Adrenal gland (tissue), 12 donors: Measurements from ENCODE around the gene KCNJ15. TPM values are rescaled to one million over a fixed set of nuclear protein-coding genes. Genes with fewer than 3 reads are reported as not detected.

Source experiments
- DNase-seq, 7 donors: peaks; one replicate each; pipeline ENCODE4 v3.0.0-alpha.2; 2019 to 2020
- H3K27ac ChIP-seq, 5 donors: fragments of 200-600 bp; sonication (generic) in 4 of 5; 1 replicate in 3 of 5; 2 replicates in 2 of 5; pipeline versions ENCODE4 v1.5.1 to v1.8.0; 2016 to 2020; ENCODE audit warnings: mild to moderate bottlenecking in 1 of 5
- H3K27me3 ChIP-seq: fragments of 200-600 bp; 2 replicates; pipeline ENCODE4 v1.8.0; 2021
- H3K36me3 ChIP-seq, 2 donors: fragments of 200-600 bp; replicated peaks in 1 of 2; 1 replicate in 1 of 2; 2 replicates in 1 of 2; pipeline versions ENCODE4 v1.5.1 to v1.8.0; 2018 to 2022
- H3K4me1 ChIP-seq, 2 donors: fragments of 200-600 bp; replicated peaks in 1 of 2; 1 replicate in 1 of 2; 2 replicates in 1 of 2; pipeline versions ENCODE4 v1.5.1 to v1.8.0; 2018 to 2021
- H3K4me3 ChIP-seq, 4 donors: fragments of 200-600 bp; sonication (generic) in 3 of 4; one replicate each; pipeline ENCODE4 v1.5.1; 2016 to 2018
- H3K9me3 ChIP-seq, 3 donors: fragments of 200-600 bp; sonication (generic) in 1 of 3; replicated peaks in 1 of 3; 1 replicate in 2 of 3; 2 replicates in 1 of 3; pipeline versions ENCODE4 v1.5.1 to v1.8.0; 2016 to 2021
- CTCF ChIP-seq, 6 experiments: fragments of 450-650 bp in 4 of 6; fragments of 200-600 bp in 2 of 6; sonication (generic) in 1 of 6; IDR thresholded peaks; 1 replicate in 5 of 6; 2 replicates in 1 of 6; pipeline versions ENCODE4 v1.5.1 to v1.8.0; 2016 to 2021; ENCODE audit warnings: antibody characterized with exemption in 6 of 6, mild to moderate bottlenecking in 2 of 6, moderate library complexity in 1 of 6
- POLR2A ChIP-seq, 2 donors: fragments of 450-650 bp; IDR thresholded peaks; one replicate each; pipeline ENCODE4 v1.6.1; 2017; ENCODE audit warnings: antibody characterized with exemption in 2 of 2, mild to moderate bottlenecking in 2 of 2, moderate library complexity in 1 of 2
- WGBS, 4 donors: extraction: QIAGEN DNeasy Blood & Tissue Kit in 2 of 4; methylation state at CpG; one replicate each; pipeline versions ENCODE4 v1.1.5 to v1.1.7; 2013 to 2017; 5-methylcytosine and 5-hydroxymethylcytosine counted together
- intact Hi-C, 2 donors: fragments of 100-400 bp; cut with DNase I; formaldehyde crosslinking; loops; one replicate each; pipeline versions ENCODE4 v1.14.1 to v1.15.0; 2022 to 2023
- polyA plus RNA-seq, 3 donors: library from polyadenylated mRNA; stranded (reverse); fragments of 200-250 nt in 2 of 3; fragments of 350-450 nt in 1 of 3; fragmentation: Illumina TruSeq in 1 of 3; extraction: RNeasy Lipid Tissue Mini Kit (QIAGEN cat#74804) in 1 of 3; gene quantifications; one replicate each; pipeline ENCODE4 v1.2.3, GENCODE V29; 2013 to 2014
- total RNA-seq, 9 donors: library from RNA; depleted of rRNA in 4 of 9; stranded (reverse); fragments of >200 nt in 4 of 9; fragments of 120-200 nt in 1 of 9; fragmentation: NEBNext Ultra II Directional in 1 of 9; extraction: Animal tissue kit (Norgen Biotek cat#: 25700) in 1 of 9; gene quantifications; one replicate each; pipeline versions ENCODE4 v1.1.0 to v1.2.4, GENCODE V29; 2013 to 2023
- donor health status: healthy with polysubstance abuse.
- donor health status: Bipolar disorder and iron deficiency.
- donor health status: DM: yes; HTN: yes; CAD: no.
- donor health status: DM: no; HTN: no; CAD: no.
- donor health status: DM: no; HTN: no; CAD: no.
- donor health status: DM: yes; HTN: yes; CAD: no.

The KCNJ15 gene
- total and polyA plus RNA-seq, 12 donors = 0.11 to 2.8 (median 0.45) TPM

DNA sequence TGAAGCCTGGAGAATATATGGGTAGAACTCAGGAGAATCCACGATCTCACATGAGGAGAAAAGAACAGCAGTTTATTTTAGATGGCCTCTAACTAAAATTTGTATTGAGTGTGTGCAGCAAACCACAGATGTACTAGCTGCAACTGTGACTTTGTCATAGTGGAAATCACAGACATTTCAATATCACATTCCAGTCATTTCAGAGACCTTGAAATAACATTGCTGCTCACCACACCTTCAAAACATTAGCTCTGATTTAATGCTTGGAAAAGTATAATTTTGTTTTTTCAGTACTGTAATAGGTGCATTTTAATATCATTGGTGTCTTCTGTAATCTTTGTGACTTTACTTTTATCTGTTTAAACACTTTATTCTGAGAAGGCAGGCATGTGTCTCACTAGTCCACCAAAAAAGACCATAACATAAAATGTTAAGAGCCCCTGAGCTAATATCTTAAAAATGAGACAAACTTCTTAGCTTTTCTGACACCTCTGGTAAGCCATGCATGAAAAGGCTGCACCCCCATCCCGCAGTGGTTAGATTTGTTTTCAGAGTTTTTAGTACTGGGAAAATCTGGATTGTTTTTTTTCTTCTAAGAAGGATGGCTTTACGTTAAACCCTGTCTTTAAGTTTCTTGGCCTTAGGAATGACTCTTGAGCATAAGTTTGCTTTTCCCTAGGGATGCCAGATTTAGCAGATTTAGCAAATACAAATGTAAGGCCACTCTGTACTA is 30.1 kb downstream of the KCNJ15 start:
- 68 to 77% (median 74%) methylated on average over 3 of the region's 3 CpGs for WGBS, 4 donors
- TF ChIP-seq POLR2A (IDR thresholded peaks at IDR 0.05) (no peak), CTCF (IDR thresholded peaks at IDR 0.05) (no peak)

DNA sequence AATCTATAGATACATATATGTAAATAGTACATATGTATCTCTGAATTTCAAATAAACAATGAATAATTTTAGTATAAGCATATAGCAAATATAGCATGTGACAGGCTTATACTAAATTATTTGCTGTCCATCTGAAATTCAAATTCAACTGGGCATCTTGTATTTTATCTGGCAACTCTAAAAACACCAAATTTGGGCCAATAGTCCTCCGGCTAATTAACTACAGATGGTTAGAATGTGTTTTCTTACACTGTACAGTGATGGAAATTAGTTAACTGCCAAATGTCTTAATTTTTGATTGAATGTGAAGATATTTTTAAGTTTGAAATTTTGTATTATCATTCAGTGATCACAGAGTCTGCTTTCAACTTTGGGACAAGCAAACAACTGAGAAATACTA is 30.7 kb downstream of the KCNJ15 start:
- Histone ChIP-seq H3K9me3 (no peaks in the 10 kb centered on the region), H3K36me3 (no peaks in the 10 kb centered on the region), H3K4me3 (no peak overlapping the region), H3K27me3 (no peaks in the 10 kb centered on the region), H3K27ac (no peak overlapping the region), H3K4me1 (peaks cover 0 to 8% of the 10 kb centered on the region in 2 donors)
- intact Hi-C loops = no loop called here
- TF ChIP-seq POLR2A (IDR thresholded peaks at IDR 0.05) = no peak
- TF ChIP-seq CTCF (IDR thresholded peaks at IDR 0.05) = no peak
- DNase-seq = no peak
- WGBS, 4 donors = 92 to 97% (median 94%) methylated on average over 1 of the region's 1 CpG

More for the DNA sequence above, 30.1 kb downstream of the KCNJ15 start:
- no peak overlapping the region for H3K4me3 ChIP-seq
- no peaks in the 10 kb centered on the region for H3K9me3 ChIP-seq
- H3K36me3 ChIP-seq = no peaks in the 10 kb centered on the region
- H3K27me3 ChIP-seq = no peaks in the 10 kb centered on the region
- intact Hi-C loops = no loop called here
- no peak for DNase-seq
- H3K4me1 ChIP-seq = peaks cover 0 to 8% of the 10 kb centered on the region in 2 donors
- H3K27ac ChIP-seq = no peak overlapping the region

DNA sequence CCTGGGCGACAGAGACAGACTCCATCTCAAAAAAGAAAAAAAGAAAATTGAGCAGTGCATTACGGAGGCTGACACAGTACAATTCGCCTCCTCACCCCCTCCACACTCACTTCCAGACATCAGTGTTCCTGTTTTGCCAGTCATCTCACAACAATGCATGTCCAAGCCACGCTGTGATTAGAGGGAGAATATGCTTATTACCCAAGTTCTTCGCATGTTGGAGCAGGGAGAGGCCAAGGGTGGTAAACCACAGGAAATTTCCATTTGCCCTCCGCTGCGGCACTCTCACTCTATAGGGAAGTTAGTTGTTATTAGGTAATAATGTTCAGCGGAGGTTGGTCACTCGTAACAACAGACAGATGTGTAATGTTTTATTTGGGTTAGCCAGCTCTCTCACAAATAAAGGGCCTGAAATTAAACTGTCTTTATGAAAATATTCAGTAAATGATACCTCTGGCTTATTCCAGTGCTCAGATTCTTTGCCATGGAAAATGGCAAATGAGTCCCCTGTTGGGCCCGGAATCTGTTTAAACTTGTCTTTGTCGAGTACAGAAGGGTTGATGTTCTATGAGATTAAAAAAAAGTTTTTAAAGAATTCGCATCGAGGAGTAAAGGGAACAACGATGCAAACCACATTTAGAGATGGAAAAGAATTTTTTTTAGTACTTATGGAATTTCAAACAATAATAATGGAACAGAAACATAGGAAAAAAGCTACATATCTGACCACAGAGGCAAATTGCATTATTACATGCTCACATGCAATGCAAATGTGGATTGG is 33.1 kb downstream of the KCNJ15 start:
- H3K27ac ChIP-seq = no peak overlapping the region
- WGBS, 4 donors = 77 to 83% (median 79%) methylated on average over 14 of the region's 14 CpGs
- H3K9me3 ChIP-seq = no peaks in the 10 kb centered on the region
- intact Hi-C loops = no loop called here
- H3K27me3 ChIP-seq = no peaks in the 10 kb centered on the region
- H3K4me3 ChIP-seq = no peak overlapping the region
- DNase-seq = peak in 6 of 7 donors; percentile 23 to 65 (median 48)
- peaks cover 5 to 16% of the 10 kb centered on the region in 2 donors for H3K4me1 ChIP-seq
- H3K36me3 ChIP-seq = no peaks in the 10 kb centered on the region
- TF ChIP-seq POLR2A (IDR thresholded peaks at IDR 0.05) (no peak), CTCF (IDR thresholded peaks at IDR 0.05) (no peak)

GRCh38 chr21:38290809-38291208 is 34.0 kb downstream of the KCNJ15 start:
- TF ChIP-seq CTCF (IDR thresholded peaks at IDR 0.05) (no peak), POLR2A (IDR thresholded peaks at IDR 0.05) (no peak)
- Histone ChIP-seq H3K36me3 (no peaks in the 10 kb centered on the region), H3K27me3 (no peaks in the 10 kb centered on the region), H3K27ac (no peak overlapping the region), H3K9me3 (no peaks in the 10 kb centered on the region), H3K4me3 (no peak overlapping the region), H3K4me1 (peaks cover 5 to 19% of the 10 kb centered on the region in 2 donors)
- no peak for DNase-seq
- 22 to 46% (median 29%) methylated on average over 3 of the region's 3 CpGs for WGBS, 4 donors
- intact Hi-C loops = no loop called here
